ENCODE data around the gene HS3ST5.
"Not testable (repeated sequence)": the region's sequence is repeated elsewhere in the genome, so short reads cannot be mapped to it uniquely, and the experiment has no call there.

Gene HS3ST5

GRCh38 chr6:114049367-114049966 lies 293.4 kb downstream of the HS3ST5 start:
- no peak for DNase-seq (ENCODE audit: low read depth in 2 of 2)

- DNase-seq (ENCODE audit: low read depth in 2 of 2): not testable (repeated sequence)
Measured at GRCh38 chr6:114044566-114044965, 298.3 kb downstream of the HS3ST5 start.

GRCh38 chr6:114042267-114043016 lies 300.4 kb downstream of the HS3ST5 start:
- DNase-seq (ENCODE audit: low read depth in 2 of 2): no peak

DNA sequence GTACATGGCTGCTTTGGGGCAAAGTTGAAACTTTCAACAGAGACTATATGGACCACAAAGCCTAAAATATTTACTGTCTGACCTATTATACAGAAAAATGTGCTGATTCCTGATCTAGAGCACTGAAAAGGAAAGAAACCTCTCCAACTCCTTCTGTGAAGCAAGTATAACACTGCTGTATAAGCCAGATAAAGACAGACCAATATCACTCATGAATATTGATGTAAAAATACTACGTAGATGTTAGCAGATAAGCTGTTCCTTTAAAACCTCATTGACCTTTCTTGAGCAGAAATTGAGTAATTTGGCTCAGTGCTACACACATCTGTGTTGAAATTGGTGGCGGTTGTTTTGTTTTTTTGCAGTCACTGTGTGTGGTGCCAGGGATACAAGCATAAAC lies 302.0 kb downstream of the HS3ST5 start:
- DNase-seq (ENCODE audit: low read depth in 2 of 2): no peak

DNA sequence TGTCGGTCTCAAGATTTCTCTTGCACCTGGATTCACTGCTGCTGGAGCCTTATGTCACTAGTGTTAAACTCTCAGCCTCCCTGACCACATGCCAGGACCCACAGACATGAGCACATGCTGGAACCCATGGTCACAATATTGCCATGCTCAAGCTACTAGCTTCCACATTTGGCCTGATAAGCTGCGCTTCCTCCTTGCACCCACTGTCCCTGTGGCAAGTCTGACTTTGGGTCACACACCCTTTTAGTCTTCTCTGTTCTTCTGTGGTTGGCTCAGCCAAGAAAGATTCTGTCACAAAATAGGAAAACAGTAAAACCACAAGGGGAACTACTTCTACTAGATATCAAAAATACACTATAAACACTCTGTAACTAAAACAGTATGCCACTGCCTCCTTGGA lies 303.0 kb downstream of the HS3ST5 start:
- DNase-seq (ENCODE audit: low read depth in 2 of 2): no peak

- DNase-seq (ENCODE audit: low read depth in 2 of 2): no peak
Measured at GRCh38 chr6:114033606-114034005, 309.2 kb downstream of the HS3ST5 start.

GRCh38 chr6:114032721-114033120 lies 310.1 kb downstream of the HS3ST5 start:
- DNase-seq (ENCODE audit: low read depth in 2 of 2): no peak

DNA sequence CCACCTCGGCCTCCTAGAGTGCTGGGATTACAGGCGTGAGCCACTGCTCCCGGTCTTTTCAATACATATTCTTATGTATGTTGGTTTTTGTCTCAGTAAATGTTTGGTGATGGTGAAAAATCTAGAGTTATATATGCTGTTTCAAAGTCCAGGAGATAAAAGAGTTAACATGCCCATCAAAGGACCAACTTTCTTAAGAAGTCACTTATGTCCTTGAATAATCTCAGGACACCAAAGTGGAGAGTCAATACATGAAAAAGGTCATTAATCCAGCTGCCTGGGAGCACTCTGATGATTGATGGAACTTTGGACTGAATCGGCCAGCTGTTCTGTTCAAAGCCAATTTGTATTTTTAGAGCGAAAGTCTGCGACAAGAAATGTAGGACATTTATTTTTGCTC lies 312.1 kb downstream of the HS3ST5 start:
- no peak for DNase-seq (ENCODE audit: low read depth in 2 of 2)

DNA sequence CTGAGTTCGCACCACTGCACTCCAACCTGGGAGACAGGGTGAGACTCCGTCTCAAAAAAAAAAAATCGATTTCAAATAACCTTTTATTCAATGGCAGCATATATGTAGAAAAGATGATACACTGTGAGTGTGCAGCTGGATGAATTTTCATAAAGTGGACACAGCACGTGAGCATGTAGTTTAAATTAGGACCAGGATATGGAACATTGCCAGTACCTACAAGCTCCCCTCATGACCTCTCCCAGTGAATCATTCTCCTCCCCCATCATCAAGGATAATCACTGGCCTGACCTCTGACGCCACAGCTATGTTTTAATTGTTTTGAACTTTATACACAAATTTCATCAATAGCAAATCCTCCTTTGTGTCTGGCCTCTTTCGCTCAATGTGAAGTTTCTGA lies 318.1 kb downstream of the HS3ST5 start:
- no peak for DNase-seq (ENCODE audit: low read depth in 2 of 2)

DNA sequence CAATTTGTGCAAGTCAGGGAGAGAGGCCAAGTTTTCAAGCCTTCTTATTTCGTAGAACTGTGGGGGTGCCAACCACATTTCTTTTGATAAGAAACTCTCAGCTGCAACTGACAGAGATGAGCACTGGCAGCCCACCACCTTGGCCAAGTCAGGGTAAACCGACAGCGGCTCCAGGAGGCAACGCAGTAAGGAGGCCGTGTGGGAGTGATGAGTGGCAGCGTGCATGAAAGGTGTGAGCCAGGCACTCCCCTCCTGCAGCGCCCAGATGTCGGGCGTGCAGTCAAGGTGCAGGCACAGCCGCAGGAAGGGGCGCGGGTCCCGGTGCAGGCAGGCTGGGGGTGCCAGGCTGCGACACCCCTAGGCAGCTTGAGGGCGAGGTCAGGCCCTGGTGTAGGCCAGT lies 322.6 kb downstream of the HS3ST5 start:
- no peak for DNase-seq (ENCODE audit: low read depth in 2 of 2)

DNA sequence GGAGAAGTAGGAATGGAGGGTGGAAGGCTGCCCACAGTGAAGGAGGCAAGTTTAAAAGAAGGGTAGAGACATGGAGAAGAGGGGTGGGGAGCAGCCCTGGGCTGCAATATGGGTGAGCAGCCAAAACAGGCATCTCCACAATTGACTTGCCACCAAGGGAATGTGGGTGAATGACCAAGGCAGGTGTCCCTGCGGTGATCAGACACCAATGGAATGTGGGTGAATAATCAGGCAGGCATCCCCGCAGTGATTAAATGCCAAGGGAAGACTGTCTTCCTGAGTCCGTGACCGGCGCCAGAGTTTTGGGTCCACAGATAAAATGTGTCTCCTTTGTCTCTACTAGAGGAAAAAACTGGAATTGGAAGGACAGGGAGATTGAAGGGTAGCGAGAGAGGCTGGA lies 325.7 kb downstream of the HS3ST5 start:
- DNase-seq (ENCODE audit: low read depth in 2 of 2): not testable (repeated sequence)

DNA sequence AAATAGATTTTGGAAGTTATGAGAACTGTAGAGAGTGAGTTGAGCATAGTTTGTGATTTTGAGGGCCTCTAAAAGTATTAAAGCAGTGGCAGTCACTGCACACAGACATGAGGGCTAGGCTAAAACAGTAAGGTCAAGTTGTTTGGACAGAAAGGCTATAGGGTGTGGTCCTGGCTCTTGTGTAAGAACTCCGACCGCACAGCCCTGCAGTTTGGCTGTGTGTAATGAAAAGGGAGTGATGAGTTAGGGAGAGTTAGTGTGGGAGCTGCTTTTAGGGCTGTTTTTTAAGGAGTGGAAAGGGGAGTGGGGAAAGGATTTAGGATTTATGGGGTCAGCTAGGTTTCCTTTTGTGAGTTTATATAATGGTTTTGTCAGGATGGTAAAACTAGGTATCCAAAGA lies 328.7 kb downstream of the HS3ST5 start:
- not testable (repeated sequence) for DNase-seq (ENCODE audit: low read depth in 2 of 2)

DNA sequence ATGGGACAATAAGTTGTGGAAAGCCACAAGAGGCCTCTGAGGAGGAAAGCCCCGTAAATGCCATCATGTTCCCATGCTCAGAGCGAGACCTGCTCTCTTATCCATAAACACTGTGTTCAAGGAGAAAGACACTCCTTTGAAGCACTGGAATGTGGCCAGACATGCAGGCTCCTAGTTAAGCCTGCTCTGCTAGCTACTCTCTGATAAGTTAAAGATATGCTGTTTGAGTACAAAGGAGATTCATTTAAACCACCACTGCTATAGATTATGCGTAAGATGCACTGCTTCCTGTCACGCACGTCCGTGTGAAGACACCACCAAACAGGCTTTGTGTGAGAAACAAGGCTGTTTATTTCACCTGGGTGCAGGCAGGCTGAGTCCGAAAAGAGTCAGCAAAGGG lies 331.3 kb downstream of the HS3ST5 start:
- DNase-seq (ENCODE audit: low read depth in 2 of 2): not testable (repeated sequence)

GRCh38 chr6:114010540-114010939 lies 332.3 kb downstream of the HS3ST5 start:
- no peak for DNase-seq (ENCODE audit: low read depth in 2 of 2)

- no peak for DNase-seq (ENCODE audit: low read depth in 2 of 2)
Measured at GRCh38 chr6:114009192-114009591, 333.6 kb downstream of the HS3ST5 start.

GRCh38 chr6:114008331-114008730 lies 334.5 kb downstream of the HS3ST5 start:
- no peak for DNase-seq (ENCODE audit: low read depth in 2 of 2)

DNA sequence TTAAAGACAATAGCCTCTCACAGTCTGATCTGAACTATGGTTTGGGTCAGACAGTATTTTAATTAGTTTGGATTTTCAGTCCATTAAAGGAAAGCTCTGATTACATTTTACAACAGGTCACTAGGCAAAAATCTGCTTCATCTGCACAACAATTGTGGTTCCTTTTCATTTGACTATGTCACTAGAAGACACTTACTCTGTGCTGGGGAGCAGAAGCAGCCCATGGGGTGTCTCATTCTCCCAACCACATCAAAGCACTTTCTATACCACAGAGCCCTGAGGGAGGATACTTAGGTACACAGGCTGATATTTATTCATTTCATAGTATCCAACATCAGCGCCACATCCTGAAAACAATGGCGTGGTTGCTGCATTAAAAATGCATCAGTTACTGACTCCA lies 335.3 kb downstream of the HS3ST5 start:
- no peak for DNase-seq (ENCODE audit: low read depth in 2 of 2)
